ENCODE data around the gene ITPK1. TPM values are rescaled to one million over a fixed set of nuclear protein-coding genes. Genes with fewer than 3 reads are reported as not detected.

ITPK1 gene
- total RNA-seq, 1 experiment from 2014 or later, result 38.5 TPM

DNA sequence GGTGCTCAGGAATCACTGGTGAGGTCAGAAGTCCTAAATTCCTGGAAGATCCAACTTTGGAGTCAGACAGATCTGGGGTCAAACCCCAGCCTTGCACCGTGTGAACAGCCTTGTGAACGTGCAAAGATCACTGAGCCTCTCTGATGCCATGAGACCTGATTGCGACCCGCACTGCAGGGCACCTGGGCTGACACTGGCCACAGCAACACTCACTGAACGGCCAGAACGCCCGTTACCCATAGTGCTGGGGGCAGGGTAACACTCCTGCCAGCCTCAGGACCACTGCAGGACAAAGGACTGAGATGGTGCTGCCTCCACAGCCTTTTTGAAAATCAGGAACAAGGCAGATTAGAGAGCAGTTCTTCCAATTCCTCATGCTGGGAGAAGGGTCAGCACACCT lies 164.5 kb downstream of the ITPK1 start:
- POLR2A ChIA-PET (ENCODE audit: low non-redundant PET), result no interaction called here
- Histone ChIP-seq H3K36me3 (ENCODE audit: insufficient read depth, low read length, poor library complexity, severe bottlenecking) (no peaks in the 10 kb centered on the region), H3K27ac (ENCODE audit: low read depth, low read length, poor library complexity, severe bottlenecking) (no peak overlapping the region), H3K4me1 (ENCODE audit: insufficient read depth, low read length, poor library complexity, severe bottlenecking) (no peaks in the 10 kb centered on the region), H3K27me3 (replicated peaks; ENCODE audit: insufficient read depth, low read depth, low read length, poor library complexity) (no peaks in the 10 kb centered on the region), H3K4me3 (ENCODE audit: low read depth, low read length, poor library complexity, severe bottlenecking) (no peak overlapping the region), H3K9me3 (ENCODE audit: low read depth, low read length, poor library complexity, severe bottlenecking) (no peaks in the 10 kb centered on the region)
- BruUV-seq (replicated peaks), result no TSS peak
- no peak for DNase-seq (ENCODE audit: low spot score)
- intact Hi-C loops (cut with micrococcal nuclease; ENCODE audit: unreplicated experiment), result no loop called here
- TF ChIP-seq, protein P1, sequence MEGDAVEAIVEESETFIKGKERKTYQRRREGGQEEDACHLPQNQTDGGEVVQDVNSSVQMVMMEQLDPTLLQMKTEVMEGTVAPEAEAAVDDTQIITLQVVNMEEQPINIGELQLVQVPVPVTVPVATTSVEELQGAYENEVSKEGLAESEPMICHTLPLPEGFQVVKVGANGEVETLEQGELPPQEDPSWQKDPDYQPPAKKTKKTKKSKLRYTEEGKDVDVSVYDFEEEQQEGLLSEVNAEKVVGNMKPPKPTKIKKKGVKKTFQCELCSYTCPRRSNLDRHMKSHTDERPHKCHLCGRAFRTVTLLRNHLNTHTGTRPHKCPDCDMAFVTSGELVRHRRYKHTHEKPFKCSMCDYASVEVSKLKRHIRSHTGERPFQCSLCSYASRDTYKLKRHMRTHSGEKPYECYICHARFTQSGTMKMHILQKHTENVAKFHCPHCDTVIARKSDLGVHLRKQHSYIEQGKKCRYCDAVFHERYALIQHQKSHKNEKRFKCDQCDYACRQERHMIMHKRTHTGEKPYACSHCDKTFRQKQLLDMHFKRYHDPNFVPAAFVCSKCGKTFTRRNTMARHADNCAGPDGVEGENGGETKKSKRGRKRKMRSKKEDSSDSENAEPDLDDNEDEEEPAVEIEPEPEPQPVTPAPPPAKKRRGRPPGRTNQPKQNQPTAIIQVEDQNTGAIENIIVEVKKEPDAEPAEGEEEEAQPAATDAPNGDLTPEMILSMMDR (conservative IDR thresholded peaks at IDR 0.05; ENCODE audit: low read depth, low read length), result no peak
- TF ChIP-seq EZH2 (IDR thresholded peaks at IDR 0.05; ENCODE audit: borderline replicate concordance, low read depth, low read length, poor library complexity, severe bottlenecking), result no peak
- CTCF ChIA-PET, result interaction anchor here (0.5 to 1.0 kb wide), 3 partner anchors 162 to 228 kb away, joined by 3 to 6 read pairs (median 5); no protein-coding TSS in a partner anchor

DNA sequence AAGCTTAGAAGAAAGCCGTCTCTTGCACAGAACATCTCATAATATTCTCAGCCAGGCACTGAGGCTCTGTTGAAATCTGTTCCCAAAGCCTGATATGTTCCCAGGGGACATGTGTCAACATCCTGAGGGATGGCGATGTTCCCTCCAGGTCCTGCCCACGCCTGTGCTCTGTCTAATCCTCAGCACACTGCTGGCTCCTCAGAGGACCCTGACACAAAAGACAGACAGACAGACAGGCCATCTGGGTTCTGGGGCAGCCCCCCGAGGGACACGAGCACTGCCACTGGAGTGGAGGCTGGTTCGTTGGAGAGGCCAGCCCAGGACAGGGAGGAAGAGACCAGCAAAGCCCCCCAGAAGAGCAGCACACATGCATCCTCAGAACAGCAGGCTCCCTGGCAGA lies 165.0 kb downstream of the ITPK1 start:
- H3K9me3 ChIP-seq (ENCODE audit: low read depth, low read length, poor library complexity, severe bottlenecking), result no peaks in the 10 kb centered on the region
- no peak overlapping the region for H3K27ac ChIP-seq (ENCODE audit: low read depth, low read length, poor library complexity, severe bottlenecking)
- no peak overlapping the region for H3K4me3 ChIP-seq (ENCODE audit: low read depth, low read length, poor library complexity, severe bottlenecking)
- peak; percentile 42 for DNase-seq (ENCODE audit: low spot score)
- no TSS peak for BruUV-seq (replicated peaks)
- intact Hi-C loops (cut with micrococcal nuclease; ENCODE audit: unreplicated experiment), result no loop called here
- CTCF ChIA-PET, result no interaction called here
- no peaks in the 10 kb centered on the region for H3K27me3 ChIP-seq (replicated peaks; ENCODE audit: insufficient read depth, low read depth, low read length, poor library complexity)
- no peaks in the 10 kb centered on the region for H3K4me1 ChIP-seq (ENCODE audit: insufficient read depth, low read length, poor library complexity, severe bottlenecking)
- no peaks in the 10 kb centered on the region for H3K36me3 ChIP-seq (ENCODE audit: insufficient read depth, low read length, poor library complexity, severe bottlenecking)
- TF ChIP-seq, protein P1 (conservative IDR thresholded peaks at IDR 0.05; ENCODE audit: low read depth, low read length), result no peak
- TF ChIP-seq EZH2 (IDR thresholded peaks at IDR 0.05; ENCODE audit: borderline replicate concordance, low read depth, low read length, poor library complexity, severe bottlenecking), result no peak
- POLR2A ChIA-PET (ENCODE audit: low non-redundant PET), result no interaction called here

DNA sequence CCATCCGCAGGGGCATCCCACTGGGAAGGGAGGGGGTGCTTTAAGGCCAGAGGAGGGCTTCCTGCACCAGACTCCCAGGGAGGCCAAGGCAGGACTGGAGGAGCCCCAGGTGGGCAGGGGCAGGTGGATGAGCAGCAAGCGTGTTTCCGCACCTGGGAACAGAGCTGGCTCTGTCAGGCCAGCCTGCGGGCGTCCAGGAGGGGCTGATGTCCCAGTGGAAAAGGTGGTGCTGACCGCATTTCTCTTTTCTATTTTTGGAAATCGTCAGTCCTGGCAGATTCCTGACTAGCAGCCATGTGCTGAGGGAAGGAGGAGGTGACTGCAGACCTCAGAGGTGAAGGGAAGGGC lies 165.6 kb downstream of the ITPK1 start:
- intact Hi-C loops (cut with micrococcal nuclease; ENCODE audit: unreplicated experiment), result no loop called here
- H3K27me3 ChIP-seq (replicated peaks; ENCODE audit: insufficient read depth, low read depth, low read length, poor library complexity), result no peaks in the 10 kb centered on the region
- no peaks in the 10 kb centered on the region for H3K9me3 ChIP-seq (ENCODE audit: low read depth, low read length, poor library complexity, severe bottlenecking)
- H3K27ac ChIP-seq (ENCODE audit: low read depth, low read length, poor library complexity, severe bottlenecking), result no peak overlapping the region
- H3K4me3 ChIP-seq (ENCODE audit: low read depth, low read length, poor library complexity, severe bottlenecking), result no peak overlapping the region
- ChIA-PET CTCF (no interaction called here), POLR2A (ENCODE audit: low non-redundant PET) (no interaction called here)
- H3K4me1 ChIP-seq (ENCODE audit: insufficient read depth, low read length, poor library complexity, severe bottlenecking), result no peaks in the 10 kb centered on the region
- TF ChIP-seq EZH2 (IDR thresholded peaks at IDR 0.05; ENCODE audit: borderline replicate concordance, low read depth, low read length, poor library complexity, severe bottlenecking), result no peak
- TF ChIP-seq, protein P1 (conservative IDR thresholded peaks at IDR 0.05; ENCODE audit: low read depth, low read length), result no peak
- no TSS peak for BruUV-seq (replicated peaks)
- H3K36me3 ChIP-seq (ENCODE audit: insufficient read depth, low read length, poor library complexity, severe bottlenecking), result no peaks in the 10 kb centered on the region
- DNase-seq (ENCODE audit: low spot score), result no peak

All from A673 (cell line).